HG03520 (cell line): Measurements from ENCODE around the gene CLN5.
A peak's percentile ranks its signal among the peaks of the same experiment; 100 is the strongest.
"Not testable (repeated sequence)": the region's sequence is repeated elsewhere in the genome, so short reads cannot be mapped to it uniquely, and the experiment has no call there.

Experiments
- ATAC-seq: cut with Tn5 transposase; IDR thresholded peaks from one replicate; pipeline ENCODE4 v1.9.1; 2021; ENCODE audit warnings: mild to moderate bottlenecking, moderate library complexity; ENCODE audit not compliant: unreplicated experiment

The CLN5 gene

DNA sequence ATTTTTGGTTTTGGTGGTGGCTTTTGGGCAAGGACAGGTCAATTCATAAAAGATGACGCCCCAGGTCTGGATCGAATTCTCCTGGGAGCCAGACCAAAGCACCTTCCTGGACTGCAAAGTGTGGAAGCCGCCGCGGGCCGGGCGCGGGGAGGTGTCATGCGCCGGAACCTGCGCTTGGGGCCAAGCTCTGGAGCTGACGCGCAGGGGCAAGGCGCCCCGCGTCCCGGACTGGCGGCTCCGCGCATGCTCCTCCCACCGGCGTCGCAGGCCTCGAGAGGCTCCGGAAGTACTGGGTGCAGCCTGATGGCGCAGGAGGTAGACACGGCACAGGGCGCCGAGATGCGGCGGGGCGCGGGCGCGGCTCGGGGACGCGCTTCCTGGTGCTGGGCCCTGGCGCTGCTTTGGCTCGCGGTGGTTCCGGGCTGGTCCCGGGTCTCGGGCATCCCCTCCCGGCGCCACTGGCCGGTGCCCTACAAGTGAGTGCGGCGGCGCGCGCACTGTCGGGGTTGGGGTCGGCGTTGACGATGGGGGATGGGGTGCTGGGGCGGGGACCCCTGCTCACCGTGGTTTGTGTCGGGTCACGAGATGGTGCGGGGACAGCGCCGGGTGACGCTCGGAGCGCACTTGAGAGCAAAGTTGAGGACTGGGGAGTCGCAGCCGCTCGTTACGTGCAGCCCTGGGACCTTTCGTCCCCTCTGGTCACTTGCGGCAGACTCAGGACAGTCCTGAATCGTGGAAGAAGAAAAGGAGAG lies at the start of gene CLN5:
TSS of gene CLN5 (plus strand) at position 286 of the 752 bp plus-strand sequence. CDS start at position 304, 18 bp downstream.
- peak; percentile 92 for ATAC-seq

DNA sequence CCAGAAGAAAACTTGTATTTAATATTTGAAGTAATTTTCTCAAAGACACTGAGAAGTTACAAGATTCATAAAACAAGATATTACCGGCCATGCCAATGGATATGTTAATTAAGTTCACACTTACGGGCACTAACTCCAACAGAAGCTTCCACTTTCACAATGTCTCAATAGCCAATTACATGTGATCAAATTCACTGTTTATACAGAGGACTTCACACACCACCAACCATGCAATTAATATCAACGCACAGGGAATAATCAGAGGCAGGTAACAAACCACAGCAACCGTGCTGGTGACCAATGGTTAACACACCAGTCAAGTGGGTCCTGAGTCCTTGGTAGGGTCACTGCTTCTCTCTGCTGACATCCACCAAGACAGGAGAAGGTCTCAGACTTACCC lies 49.5 kb upstream of the CLN5 start:
- no peak for ATAC-seq

DNA sequence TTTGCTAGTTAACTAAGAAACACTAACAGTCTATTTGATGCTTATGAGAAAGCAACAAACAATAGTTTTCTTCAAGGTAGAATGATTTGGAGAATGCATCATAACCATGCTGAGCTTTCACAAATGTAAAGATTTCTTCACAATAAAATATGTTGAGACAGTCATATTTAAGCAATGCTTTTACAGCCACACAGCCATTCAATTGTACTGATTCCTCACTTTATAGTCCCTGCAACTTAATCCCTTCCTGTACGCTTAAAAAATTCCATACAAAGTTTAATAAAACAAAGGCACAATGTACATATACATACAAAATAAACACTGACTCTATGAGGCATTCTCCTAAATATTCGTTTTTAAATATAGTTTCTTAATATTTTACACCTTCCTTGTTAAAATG lies 48.2 kb upstream of the CLN5 start:
- no peak for ATAC-seq

DNA sequence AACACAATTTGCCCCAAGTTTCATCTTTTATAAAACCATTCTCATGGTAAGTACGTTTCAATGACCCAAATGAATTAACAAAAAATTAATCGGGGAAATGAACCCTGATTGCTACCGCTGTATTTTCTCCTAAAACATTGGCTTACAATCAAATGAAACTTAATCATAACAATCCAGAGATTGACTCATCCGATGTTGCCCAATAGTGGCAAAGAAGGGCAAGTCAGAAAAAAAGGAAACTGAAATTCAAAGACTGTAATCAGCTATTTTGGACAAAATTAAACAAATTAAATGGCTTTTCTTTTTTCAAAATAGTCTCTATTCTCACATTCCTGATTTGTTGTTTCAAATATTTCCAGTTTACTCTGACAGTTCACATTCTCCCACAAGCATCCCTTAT lies 47.4 kb upstream of the CLN5 start:
- ATAC-seq = no peak

DNA sequence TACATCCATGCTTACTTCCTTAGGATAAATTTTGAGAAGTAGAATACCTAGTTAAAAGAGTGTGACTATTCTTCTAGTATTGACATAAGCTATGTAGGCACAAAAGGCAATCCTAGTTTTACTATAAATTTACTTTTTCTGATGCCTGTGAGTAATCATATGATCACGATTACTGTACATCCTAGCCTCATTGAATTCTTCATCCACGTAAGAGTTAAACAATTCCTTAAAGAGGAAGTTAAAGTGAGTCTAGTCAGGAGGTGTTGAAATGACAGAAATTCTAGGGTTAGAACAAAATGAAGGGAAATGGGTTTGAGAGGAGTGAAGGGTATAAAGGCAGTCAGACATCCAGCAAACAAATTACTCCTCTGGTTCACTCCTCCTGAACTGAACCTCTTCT lies 43.7 kb upstream of the CLN5 start, which contains the start of gene ACOD1:
TSS of gene ACOD1 (plus strand) at position 363 of the 400 bp plus-strand sequence. CDS start 48 bp downstream, outside the sequence.
- ATAC-seq = no peak

DNA sequence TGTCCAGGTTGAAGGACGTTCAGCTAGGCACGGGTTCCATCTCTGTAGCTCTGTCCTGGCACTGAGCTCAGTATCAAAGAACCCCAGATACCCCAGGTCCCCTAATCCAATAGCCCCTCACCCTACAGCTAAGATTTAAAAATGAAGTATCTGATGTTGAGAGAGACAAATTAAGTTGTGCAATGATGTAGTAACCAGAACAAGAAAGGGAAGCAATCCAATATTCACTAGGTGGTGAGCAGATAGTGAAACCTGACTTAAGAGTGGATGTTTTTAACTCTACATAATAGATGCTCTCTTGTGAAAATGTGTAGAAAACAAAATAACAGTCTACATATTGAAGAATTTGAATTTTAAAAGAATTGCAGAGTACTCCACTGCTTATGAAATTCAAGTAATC lies 41.8 kb upstream of the CLN5 start:
- ATAC-seq = no peak

DNA sequence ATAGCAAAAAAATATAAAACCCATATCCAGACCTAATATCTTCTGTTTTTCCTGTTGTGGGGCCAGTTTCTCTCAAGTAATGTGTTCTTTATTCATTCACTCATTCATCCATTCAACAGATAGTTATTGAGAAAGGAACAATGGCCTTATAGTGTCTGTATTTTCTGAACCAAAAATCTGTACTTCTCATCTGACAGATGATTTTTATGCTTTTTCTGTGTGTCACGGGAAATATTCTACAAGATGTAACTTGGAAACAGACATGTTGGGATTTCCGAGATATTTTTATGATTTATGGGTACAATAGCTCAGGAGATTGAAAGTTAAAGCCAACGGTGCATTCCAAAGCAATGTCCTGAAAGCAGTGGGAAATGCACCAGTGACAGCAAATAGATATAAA lies 37.9 kb upstream of the CLN5 start:
- ATAC-seq = no peak

DNA sequence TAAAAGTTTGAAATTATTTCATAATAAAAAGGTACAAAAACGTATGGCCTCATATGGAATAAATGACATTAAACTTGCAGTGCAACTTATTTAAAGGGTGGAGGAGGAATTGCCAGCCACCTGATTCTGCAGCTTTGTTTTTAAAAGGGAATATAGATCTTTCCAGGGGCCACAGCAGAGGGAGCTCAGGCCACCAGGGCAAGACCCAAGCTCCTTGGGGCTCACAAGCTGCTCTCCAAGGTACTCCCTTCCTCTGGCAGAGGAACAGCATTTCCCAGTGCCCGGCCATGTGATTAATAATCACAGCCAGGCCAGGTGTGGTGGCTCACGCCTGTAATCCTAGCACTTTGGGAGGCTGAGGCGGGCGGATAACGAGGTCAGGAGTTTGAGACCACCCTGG lies 37.3 kb upstream of the CLN5 start:
- ATAC-seq = no peak

DNA sequence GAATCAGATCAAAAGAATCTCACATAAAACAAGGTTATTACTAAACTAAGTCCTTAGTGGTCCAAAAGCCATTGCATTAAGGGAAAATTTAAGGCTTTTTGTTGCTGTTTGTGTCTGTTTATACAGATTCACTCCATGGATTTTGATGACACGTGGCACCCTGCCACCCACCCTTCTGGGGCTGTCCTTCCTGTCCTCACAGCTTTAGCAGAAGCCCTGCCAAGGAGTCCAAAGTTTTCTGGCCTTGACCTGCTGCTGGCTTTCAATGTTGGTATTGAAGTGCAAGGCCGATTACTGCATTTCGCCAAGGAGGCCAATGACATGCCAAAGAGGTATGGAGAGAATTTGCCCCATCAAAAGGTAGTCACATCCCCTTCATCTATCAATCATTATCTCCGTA lies 36.7 kb upstream of the CLN5 start:
- no peak for ATAC-seq

DNA sequence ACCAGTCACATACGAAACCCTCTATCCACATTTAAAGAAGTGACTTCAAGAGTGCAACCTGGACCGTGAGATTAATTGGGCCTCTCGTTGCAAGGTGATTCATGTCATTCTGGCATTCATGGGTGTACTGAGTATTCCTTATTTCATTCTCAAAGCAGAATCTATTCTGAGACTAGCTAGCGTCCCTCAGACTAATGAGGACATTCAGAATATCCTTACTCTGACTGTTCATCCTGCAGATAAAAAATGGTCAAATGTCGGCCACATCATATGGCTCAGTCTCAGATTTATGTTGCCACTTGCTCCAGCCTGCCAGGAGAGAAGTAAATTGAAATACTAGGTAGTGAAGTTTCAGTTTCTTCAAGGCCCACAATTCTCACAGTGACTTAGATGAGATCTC lies 36.2 kb upstream of the CLN5 start:
- ATAC-seq = no peak

DNA sequence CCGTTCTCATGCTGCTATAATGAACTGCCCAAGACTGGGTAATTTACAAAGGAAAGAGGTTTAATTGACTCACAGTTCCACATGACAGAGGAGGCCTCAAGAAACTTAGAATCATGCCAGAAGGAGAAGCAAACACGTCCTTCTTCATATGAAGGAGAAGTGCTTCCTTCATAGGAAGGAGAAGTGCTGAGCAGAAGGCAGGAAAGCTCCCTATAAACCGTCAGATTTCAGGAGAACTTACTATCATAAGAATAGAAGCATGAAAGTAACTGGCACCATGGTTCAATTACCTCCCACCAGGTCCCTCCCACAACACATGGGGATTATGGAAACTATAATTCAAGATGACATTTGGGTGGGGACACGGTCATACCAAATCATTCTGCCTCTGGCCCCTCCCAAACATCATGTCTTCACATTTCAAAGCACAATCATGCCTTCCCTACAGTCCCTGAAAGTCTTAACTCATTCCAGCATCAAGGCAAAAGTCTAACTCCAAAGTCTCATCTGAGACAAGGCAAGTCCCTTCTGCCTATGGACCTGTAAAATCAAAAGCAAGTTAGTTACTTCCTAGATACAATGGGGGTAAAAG lies 32.9 kb upstream of the CLN5 start:
- ATAC-seq = no peak

DNA sequence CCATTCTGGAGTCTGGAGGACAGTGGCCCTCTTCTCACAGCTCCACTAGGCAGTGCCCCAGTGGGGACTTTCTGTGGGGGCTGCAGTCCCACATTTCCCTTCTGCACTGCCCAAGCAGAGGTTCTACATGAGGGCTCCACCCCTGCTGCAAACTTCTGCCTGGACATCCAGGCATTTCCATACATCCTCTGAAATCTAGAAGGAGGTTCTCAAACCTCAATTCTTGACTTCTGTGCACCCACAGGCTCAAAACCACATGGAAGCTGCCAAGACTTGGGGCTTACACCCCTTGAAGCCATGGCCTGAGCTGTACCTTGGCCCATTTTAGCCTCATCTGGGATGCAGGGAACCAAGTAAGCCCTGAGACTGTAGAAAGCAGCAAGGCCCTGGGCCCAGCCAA lies 32.1 kb upstream of the CLN5 start:
- ATAC-seq = not testable (repeated sequence)

DNA sequence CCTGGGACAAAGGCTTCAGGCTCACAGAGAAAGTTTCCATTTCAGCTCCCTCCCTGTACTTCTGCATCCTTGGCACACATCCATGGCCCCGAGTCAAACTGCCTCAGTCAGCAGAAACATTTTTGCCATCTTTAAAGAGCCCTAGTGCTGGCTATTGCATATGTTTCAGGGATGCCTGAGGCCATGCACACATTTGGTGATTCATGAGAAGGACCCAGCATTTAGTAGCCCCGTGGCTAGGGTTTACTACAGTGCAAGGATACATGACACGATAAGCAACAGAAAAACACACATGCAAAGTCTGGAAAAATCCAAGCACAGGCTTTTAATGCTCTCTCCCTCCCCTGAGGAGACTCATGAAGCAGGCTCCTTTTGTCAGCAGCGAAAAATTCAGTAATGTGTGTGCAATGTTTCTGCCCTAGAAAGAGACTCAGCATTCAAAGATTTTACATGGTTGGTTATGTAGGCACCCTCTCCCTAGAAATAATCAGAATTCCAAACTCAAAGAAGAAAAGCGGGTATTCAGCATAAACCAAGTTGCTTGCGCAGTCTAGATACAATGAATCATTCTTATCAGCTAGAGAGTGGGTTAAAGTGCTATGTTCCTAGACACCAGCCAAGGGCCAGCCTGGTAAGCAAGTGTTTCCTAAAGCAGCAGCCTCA lies 26.0 kb upstream of the CLN5 start:
- no peak for ATAC-seq

DNA sequence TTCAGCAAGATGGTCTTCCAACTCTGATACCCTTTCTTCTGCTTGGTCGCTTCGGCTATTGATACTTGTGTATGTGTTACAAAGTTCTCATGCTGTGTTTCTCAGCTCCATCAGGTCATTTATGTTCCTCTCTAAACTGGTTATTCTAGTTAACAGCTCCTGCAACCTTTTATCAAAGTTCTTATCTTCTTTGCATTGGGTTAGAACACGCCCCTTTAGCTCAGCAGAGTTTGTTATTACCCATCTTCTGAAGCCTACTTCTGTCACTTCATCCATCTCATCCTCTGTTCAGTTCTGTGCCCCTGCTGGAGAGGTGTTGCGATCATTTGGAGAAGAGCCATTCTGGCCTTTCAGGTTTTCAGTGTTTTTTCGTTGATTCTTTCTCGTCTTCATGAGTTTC lies 24.9 kb upstream of the CLN5 start:
- no peak for ATAC-seq

DNA sequence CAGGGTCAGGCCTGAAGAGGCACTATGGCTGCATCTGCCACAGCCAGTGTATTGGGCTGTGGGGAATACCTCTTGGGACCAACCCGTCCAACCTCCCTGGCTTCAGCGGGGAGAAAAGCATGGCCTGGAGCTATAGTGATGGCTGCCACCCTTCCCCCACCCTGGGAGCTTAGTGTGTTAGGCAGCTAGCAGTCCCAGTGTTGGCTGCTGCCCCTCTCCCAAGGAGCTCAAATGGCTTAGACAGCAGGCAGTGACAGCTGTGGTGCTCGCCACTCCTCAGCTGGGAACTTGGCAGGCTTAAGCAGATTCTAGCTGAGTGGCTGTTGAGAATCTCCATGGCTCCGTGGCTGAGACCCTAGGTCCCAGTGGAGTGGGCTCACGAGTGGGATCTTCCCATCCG lies 23.8 kb upstream of the CLN5 start:
- no peak for ATAC-seq

DNA sequence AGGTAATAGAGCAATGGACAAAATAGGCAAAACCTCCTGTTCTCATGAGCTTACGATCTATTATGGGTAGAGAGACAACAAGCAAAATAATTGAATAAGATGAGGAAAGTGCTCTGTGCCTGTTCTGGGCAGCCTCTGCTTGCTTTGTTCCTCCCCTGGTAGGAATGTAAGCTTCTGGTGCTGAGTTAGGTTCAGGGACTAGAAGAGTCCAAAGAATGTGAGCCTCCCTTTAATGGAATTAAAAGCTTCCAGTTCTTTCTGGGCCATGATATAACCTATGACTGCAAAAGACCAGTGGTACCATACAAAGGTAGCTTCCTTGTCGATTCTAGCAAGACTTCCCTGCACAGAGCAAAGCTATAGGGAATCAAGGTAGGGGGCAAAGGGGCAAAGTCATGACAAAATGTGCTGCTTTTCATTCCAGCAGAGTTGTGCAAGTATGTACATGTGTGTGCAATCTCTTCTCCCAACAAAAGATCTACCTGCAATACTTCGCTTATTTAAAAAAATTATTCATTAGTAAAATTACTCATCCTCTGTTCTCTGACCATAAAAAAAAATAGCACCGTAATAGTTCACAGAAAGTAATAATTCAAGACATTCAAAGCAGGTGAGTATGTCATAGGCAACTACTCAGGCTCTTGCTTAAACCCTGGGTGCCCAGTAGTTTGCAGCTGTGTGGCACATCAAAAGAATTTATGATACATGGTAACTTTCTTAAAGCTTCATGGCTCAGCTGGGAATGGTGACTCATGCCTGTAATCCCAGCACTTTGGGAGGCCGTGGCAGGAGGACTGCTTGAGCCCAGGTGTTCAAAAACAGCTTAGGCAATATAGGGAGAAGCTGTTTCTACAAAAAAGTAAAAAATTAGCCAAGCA lies 22.2 kb upstream of the CLN5 start:
- no peak for ATAC-seq

DNA sequence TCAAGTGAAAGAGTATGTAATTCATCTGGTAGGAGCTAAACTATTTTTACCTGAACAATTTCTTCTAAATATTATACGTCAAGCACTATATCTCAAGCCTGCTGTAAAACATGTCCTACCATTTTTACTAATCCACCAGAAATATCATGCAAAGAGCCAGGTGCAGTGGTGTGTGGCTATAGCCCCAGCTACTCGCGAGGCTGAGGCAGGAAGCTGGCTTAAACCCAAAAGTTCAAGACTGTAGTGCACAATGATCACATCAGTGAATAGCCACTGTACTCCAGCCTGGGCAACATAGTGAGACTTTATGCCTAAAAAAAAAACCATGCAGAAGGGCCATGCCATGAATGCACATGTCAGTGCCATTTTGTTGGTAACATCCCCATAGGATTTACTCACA lies 20.7 kb upstream of the CLN5 start:
- no peak for ATAC-seq

DNA sequence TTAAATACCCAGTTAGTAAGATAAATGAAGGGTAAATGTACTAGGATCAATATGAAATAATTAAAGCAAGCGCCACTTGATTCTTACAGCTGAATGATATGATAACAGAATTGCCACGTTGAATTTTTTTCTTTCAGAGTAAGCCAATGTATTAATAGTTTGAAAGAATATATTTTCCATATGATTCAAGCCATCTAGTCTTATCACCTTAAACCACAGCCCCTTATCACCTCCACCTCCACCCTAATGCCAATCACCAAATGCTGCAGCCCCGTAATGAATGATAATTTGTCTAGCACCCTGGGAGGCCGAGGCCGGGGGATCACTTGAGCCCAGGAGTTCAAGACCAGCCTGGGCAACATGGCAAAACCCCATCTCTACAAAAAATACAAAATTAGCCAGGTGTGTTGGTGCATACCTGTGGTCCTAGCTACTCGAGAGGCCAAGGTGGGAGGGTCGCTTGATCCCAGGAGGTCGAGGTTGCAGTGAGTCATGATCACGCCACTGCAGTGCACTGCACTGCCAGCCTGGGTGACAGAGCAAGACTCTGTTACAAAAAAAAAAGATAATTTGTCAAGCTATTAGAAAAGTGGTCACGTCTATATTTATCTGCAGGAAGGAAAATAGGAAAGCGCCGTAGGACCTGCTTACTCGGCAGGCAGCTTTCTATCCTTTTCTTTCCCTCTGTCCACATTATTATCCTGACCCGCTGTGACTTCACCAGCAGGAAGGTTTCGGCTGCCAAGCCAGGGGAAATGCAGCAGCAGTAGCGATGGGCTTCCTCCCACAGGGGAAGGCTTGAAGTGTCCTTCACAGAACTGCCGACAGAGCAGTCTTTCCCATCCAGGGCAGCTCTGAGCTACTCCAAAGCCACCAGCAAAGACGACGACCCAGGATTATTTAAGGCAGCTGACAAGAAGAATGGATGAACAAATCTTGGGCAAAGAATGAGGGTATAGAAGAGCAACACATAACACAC lies 19.7 kb upstream of the CLN5 start:
- no peak for ATAC-seq

DNA sequence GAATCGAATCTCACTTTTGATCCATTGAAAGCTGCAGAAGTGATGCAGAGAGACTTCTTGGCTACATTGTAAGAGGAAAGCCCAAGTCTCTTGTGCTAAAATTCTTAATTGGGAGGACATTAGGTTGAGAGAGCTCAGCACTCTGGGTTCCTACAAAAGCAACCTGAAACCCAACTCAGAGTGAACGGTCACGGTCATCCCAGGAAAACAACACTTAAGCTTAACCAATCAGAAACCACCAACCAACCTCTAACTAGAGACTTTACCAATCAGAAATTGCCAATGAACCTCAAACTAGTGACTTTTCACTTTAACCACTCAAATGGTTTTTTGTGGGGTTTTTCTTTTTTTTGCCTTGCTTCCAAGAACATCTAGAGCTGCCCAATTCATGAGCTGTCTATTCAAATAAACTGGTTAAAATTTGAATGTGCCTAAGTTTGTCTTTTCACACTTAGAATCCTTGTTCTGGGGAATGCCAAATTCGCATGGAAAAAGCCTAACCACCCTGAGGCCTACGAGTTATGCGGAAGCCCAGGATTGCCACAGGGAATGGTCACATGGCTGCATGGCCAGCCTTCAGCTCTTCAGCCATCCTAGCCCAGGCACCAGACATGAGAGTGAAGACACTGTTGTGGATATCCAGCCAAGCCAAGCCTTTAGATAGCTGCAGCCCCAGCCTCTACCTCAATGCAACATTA lies 17.8 kb upstream of the CLN5 start:
- no peak for ATAC-seq

DNA sequence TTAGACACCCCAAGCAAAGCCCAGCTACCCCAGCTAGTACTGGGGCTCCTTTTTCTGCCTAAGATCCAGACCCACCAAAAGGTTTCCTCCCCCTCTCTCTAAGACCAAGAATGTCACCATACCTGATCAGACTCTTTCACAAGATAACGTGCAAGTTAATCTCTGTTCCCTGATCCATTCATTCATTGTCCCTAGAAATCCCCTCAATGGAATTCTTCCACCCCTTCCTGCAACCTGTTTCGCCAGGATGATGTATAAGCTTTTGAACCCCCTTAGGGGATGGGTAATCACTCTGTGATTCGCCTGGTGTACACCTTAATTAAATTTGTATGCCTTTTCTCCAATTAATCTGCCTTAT lies 17.3 kb upstream of the CLN5 start:
- ATAC-seq = no peak
